22Rv1 (cell line): Measurements from ENCODE around the gene SRMS.

Experiments
- H3K27ac ChIP-seq: fragments of 450-650 bp; 2 replicates; pipeline ENCODE4 v1.5.1; 2017
- ZFX ChIP-seq: fragments of 450-650 bp; IDR thresholded peaks from 2 replicates; pipeline ENCODE4 v1.6.1; 2017; ENCODE audit warnings: antibody characterized with exemption, borderline replicate concordance
- TF ChIP-seq, protein P1 (sequence below): fragments of 450-650 bp; IDR thresholded peaks from 2 replicates; pipeline ENCODE4 v1.5.1; 2017; ENCODE audit warnings: mild to moderate bottlenecking

The SRMS gene

DNA sequence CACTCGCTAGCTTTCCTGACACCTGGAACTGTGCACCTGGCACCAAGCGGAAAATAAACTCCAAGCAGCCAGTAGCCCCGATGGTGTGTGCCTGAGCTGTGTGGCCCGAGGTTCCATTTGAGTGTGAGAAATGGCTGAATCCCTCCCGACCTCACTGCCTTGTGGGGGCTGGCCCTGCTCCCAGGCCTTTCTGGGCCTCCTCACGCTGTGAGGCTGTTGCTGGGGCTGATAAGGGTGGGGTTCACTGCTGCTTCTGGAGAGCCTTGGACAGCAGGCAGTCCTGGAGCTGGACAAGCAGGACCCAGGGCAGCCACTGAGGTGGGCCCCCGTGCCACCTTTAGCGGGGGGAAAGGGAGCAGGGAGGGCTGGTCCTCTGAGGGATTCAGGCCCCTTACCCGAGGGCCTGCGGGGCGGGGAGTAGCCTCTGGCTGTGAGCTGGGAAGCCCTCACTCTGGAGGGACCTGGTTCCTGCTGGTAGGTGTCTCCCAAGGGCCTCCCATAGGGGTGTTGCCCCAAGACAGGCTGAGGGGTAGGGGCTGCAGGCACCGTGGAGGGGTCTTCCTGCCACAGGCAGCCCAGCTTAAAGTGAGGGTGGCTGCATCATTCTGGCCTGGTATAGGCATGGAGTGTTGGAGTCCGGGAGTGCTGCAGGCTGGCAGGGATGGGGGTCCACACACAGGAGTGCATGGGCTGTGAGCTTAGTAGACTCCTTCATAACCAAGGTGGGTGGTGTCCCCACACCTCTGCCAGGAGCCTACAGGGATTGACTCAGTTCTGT is 25.3 kb downstream of the SRMS start:
- H3K27ac ChIP-seq, result no peak overlapping the region
- TF ChIP-seq, protein P1, sequence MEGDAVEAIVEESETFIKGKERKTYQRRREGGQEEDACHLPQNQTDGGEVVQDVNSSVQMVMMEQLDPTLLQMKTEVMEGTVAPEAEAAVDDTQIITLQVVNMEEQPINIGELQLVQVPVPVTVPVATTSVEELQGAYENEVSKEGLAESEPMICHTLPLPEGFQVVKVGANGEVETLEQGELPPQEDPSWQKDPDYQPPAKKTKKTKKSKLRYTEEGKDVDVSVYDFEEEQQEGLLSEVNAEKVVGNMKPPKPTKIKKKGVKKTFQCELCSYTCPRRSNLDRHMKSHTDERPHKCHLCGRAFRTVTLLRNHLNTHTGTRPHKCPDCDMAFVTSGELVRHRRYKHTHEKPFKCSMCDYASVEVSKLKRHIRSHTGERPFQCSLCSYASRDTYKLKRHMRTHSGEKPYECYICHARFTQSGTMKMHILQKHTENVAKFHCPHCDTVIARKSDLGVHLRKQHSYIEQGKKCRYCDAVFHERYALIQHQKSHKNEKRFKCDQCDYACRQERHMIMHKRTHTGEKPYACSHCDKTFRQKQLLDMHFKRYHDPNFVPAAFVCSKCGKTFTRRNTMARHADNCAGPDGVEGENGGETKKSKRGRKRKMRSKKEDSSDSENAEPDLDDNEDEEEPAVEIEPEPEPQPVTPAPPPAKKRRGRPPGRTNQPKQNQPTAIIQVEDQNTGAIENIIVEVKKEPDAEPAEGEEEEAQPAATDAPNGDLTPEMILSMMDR, result no peak

DNA sequence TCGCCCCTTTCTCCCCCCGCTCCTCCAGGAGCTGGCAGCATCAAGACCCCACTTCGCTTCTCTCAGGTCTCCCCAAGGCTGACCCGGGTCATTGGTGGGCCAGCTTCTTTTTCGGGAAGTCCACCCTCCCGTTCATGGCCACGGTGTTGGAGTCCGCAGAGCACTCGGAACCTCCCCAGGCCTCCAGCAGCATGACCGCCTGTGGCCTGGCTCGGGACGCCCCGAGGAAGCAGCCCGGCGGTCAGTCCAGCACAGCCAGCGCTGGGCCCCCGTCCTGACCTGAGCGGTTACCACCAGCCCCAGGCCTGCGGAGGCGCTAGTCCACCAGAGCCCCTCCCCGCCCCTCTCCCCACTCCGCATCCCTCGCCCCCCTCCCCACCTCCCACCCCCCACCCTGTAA is 25.9 kb downstream of the SRMS start:
- peak overlapping the region; percentile 92 for H3K27ac ChIP-seq
- no peak for TF ChIP-seq ZFX
- TF ChIP-seq, protein P1, result no peak

DNA sequence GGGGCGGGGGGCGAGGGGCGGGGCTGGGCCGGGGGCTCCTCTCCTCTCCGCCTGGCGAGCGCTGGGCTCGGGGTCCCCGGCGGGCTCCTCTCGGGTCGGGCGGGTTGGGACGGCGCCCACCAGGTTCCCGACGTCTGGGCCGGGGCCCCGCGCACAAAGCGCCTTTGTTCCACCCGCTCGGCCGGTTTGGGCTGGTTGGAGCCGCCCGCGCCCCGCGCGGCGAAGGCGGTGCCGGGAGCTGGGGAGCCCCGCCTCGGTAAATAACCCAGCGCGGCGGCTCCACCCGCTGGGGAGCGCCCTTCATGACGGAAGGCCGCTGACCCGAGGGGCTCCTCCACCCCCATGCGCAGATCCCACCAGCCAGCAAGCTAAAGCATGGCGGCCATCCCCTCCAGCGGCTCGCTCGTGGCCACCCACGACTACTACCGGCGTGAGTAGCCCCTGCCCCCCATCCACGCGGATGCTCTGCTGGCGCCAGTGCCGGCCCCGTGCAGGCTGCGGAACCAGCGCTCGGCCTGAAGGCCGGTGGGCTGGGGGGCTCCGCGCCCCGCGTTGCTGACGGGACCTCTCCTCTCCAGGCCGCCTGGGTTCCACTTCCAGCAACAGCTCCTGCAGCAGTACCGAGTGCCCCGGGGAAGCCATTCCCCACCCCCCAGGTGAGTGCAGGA is 26.5 kb downstream of the SRMS start:
- H3K27ac ChIP-seq, result peak overlapping the region; percentile 92
- no peak for TF ChIP-seq ZFX
- TF ChIP-seq, protein P1, result no peak

DNA sequence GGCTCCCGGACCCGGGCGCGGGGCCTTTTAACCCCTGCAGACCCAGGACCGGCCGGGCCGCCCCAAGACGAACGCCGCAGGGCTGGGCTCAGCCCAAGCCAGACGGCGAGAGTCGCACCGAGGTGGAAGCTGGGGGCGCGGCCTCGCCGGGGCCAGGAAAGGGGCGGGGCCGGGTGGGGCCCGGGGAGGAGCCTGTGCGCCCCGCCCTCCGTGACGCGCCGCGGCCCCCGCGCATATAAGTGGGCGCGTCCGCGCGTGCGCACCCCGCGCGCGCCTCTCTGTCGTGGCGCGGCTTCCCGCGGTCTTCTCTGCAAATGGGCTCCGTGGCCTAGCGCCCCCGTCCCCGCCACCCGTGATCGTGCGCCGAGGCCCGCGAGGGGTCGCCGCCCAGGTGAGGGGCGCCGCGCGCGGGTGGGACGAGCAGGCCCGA is 27.0 kb downstream of the SRMS start, which contains the start of gene PPDPF:
TSS of gene PPDPF (plus strand) at position 262 of the 430 bp plus-strand sequence. CDS start 544 bp downstream, outside the sequence.
- peak within 1 kb of the TSS; percentile 92 for H3K27ac ChIP-seq

DNA sequence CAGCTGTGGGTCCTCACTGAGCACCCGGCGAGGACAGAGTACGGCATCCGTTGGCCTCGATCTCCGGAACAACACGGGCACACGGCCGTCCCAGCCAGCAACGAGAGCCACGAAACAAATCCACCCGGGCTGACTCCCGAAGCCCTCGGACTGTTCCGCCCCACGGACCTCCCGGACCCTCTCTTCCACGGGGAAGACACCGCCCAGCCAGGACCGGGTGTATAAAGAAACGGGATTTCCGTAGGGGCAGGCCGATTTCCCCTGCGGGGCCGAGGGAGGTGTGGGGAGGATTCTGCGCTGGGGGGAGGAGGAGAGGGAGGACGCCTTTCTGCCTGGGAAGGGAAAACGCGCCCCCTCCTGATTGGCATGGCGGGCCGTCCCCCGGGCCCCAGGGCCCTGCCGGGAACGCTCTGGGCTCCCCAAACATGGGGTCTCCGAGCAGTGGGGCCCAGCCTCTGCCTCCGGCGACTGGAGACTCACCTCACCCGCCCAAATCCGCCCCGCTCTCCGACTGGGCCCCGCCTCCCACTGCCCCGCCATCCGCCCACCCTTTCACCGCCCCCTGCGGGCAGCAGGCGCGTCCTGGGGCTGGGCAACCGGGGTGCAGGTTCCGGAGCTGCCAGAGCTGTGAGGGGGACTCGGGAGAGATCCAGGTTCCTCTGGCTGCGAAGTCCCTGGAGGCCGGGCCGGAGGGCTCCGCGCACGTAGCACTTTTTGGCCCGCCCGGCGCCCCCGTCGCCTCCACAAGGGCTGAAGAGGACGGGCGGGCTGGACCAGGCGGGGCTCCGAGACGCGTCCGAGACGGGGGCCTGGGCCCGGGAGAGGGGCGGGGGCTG is 27.7 kb downstream of the SRMS start:
- H3K27ac ChIP-seq, result peak overlapping the region; percentile 92
- TF ChIP-seq, protein P1, result peak; percentile 25; the same call in 1 of the 2 replicates
- no peak for TF ChIP-seq ZFX

More for the DNA sequence above, 27.0 kb downstream of the SRMS start, which contains the start of gene PPDPF:
- TF ChIP-seq ZFX, result no peak
- TF ChIP-seq, protein P1, result no peak

DNA sequence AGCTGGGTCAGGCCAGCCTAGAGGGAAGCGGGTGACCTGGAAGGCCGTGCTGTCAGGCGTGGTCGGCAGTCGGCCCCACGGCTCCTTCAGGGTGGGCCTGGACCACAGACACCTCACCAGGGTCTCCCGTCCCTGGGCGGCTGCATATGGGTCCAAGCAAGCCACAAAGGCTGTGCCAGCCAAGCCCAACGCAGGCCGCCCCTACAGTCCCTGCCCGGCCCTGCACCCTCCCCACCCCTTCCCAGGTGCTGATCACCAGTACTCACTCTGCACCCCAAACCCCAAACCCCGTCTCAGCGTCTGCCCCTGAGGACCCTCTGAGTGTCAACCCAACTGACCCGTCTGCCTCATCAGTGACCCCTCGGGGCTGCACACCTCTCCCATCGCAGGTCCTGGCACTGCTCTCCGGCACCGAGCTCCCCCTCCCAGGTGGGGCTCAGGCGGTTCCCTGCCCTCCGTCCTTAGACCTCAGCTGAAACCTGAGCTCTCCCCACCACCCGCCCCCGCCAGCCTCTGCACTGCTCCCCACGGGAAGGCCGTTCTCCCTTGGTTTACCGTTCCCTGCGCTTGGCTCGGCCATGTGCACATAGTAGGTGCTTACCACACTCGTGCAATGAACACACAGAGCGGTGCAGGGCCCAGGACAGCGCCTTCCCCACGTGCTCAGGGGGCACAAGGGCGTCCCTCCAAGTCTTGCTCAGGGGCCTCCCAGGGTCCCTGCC is 28.4 kb downstream of the SRMS start:
- no peak overlapping the region for H3K27ac ChIP-seq
- TF ChIP-seq ZFX, result no peak
- TF ChIP-seq, protein P1, result no peak
